SIG-M5 treated with dmso at 0.1 percent for 504 hours (cell line): ENCODE data around the gene GNG4.

ENCODE experiments used
- DNase-seq: peaks from one replicate; lab custom pipeline; 2025; ENCODE audit not compliant: unreplicated experiment; lab: John Stamatoyannopoulos, UW

GNG4 gene

DNA sequence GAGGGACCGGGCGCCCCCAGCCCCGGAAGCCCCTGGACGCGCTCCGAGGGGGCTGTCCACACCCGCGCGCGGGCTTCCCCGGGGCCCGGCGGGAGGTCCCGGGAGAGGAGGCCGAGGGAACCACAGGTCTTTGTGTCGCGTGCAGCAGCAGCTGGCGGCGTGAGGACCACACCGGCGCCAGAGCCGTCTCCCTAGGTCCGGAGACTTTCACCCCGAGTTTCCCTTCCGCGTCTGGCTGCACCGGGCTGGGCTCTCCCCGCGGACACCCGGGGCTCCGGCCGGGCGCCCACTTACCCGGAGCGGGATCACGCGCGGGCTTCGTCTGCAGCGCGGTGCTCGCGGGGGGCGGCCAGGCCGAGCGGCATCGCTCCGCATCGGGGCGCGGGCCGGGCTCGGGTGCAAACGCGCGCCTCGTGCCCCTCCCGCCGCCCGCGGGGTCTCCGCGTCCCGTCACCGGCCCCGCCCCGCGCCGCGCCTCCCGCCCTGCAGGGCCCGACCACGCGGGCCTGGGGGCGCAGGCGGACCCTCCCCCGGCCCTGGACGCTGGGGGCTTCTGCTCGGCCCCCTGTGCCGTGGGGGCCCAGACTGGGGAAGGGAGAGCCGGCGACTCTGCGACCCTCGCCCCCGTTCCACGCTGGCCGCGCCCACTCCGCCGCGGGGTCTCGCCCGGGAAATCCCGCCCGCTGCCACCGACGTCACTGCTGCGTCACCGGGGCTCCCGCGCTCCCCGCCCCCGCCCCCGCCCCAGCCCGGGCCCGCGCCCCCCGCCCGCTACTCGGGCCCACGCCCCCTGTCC, at the start of gene GNG4:
Gene GNG4, minus strand, starts transcription at position 417 of the 796 bp plus-strand sequence. CDS start 65,946 bp downstream, outside the sequence.
- DNase-seq: peak; percentile 40

DNA sequence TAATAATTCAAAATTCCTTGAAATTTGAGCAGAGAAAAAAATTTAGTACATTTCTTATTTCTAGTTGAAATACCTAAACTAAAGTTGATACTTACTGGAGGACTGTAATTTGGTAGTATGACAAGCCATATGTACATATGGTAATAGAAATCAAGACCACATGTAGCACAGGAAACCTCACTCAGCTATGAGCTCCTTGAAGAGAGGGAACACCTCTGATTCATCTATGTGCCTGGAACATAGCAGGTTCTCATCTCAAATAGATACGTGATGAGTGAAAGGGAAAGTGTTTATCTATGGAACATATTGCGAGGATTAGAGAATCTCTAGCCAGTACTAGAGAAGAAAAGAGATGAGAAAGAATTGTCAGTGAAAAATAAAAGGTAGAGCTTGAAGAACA, 47.9 kb upstream of the GNG4 start:
- DNase-seq: no peak

DNA sequence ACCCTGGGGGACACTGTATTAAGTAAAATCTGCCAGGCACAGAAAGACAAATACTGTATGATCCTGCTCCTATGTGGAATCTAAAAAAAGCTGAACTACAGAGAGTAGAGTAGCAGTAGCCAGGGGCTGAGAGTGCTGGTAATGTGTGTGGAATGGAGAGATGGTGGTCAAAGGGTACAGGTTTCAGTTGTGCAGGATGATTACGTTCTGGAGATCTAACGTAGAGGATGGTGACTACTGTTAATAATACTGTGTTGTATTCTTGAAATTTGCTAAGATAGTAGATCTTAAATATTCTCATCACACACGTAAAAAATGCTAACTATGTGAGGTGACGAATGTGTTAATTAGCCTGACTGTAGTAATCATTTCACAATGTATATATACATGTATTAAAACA, 39.8 kb upstream of the GNG4 start:
- no peak for DNase-seq

DNA sequence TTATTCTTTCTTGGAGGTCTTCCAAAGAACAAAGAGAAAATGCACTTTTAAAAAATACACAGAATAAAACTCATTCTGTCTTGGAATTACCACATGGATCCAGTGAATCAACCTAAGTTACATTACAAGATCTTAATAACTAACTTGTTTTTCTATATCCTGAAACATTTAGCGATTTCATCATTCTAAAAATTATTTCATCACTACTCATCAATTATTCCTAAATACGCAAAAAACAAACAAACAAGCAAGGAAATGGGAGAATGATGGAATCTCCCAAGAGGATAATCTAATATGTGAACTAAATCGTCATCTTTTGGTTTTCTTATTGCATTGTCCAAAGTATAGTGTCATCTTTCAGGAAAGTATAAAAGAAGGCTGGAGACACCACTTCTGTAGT, 38.5 kb upstream of the GNG4 start:
- no peak for DNase-seq

DNA sequence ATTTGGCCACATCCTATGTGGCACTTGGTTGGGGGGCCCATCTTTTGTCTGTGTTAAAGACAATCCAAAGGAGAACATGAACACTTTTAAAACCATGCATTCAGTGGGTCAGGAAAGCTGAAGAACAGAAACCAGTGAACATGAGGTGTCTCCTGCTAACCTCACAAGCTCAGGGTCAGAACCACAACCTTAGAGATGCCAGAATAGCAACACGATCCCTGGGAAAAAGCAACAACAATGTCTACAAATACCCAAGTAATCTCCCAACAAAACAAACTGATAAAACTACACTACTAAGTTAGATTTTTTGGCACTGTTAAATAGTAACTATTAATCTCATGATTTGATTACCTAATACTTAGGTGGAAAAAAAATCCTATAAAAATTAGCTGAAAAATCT, 34.1 kb upstream of the GNG4 start:
- DNase-seq: no peak

DNA sequence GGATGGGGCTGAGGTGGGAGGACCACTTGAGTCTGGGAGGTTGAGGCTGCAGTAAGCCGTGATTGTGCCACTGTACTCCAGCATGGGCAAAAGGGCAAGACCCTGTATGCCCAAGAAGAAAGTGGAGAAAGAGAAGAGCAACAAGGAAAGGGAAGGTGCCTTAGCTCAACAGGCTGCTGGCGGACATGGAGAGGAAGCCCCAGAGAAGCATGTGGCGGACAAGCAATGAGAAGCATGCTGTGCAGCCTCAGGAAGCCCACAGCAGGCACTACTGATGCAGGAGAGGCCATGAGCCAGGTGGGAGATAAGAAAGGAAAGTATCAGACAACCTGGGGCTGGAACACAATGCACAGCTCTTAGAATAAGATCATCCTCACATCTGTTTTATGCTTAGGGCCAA, 32.6 kb upstream of the GNG4 start:
- DNase-seq: no peak

DNA sequence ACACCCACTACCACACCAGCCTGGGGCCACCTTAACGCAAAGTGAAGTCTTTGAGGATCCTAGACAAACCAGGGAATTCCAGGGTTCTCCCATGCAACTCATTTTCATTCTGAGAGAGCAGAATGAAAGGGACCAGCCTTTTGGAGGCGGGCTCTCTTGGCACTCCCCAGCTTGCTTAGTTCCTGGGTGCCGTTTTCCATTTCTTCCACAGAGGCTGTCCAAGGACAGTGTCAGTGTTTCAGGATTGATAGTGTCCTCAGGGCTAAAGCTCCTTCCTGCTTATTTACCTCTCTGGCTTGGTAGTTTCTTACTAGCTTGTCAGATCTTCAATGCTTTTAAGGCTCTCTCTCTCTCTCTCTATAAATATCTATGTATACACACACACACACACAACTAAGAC, 30.1 kb upstream of the GNG4 start:
- DNase-seq: no peak

DNA sequence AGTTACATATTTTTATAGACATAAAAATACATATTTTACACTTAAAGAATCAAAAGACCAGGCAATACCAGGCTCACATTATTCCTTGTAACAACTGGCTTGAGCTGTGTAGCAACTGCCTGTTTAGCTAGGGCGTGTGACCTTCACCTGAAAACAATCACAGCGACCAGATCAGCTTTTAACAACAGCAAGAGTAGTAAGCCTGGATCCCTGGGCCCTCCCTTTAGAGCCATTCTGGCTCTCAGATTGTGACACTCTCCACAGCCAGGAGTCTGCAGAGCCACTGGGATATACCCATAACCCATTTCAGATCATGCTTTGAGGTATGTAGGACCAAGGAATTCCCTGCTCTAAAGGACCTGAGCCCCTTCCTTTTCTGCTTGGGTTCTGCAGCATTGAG, 29.4 kb upstream of the GNG4 start:
- DNase-seq: no peak

DNA sequence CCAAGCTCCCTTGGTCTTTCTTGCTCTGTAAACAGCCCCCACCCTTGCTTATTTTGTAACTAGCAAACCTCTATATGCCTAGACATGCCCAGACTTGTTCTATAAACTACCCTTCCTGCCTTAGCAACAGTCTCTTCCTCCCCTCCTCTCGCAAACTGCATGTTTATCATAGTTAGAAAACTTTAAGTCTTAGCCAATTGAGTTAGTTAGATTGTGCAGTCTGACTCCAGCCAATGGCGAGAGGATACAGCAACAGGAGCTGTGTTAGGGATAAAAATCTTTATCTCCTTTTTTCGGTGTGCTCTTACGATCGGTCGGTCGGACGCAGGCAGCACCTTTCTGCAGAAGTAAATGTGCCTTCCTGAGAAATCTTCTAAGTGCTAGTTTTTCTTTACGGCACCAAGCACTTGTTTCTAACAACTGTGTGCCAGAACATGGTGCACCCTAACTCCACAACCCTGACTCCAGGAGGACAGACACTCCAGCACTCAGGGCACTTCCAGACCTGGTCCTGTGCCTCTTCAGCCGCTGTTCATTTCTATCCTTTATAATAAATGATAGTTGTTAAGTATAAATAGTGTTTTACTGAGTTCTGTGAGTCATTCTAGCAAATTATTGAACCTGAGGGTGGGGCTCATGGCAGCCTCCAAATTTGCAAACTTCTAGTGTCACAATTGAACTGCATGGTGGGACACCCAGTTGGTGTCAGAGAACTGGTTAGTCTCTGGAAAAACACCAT, 25.7 kb upstream of the GNG4 start:
- DNase-seq: peak; percentile 67

DNA sequence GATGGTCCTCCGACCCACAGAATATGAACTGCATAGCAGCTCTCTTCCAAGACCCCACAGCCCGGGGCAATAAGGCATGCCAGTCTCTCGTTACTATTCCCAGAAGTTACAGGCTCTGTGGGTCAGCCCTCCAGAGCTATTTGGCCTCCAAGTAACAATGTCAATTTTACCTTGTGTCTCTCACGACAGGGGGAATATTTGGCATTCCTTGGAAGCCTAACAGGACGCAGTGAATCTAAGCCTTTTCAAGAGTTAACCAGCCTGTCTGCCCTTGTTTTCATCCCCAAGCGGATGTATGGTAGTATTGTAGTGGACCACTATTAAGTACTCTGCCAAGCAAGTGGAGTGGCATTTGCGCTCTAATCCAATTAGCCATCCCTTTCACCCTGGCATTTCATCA, 24.4 kb upstream of the GNG4 start:
- no peak for DNase-seq

DNA sequence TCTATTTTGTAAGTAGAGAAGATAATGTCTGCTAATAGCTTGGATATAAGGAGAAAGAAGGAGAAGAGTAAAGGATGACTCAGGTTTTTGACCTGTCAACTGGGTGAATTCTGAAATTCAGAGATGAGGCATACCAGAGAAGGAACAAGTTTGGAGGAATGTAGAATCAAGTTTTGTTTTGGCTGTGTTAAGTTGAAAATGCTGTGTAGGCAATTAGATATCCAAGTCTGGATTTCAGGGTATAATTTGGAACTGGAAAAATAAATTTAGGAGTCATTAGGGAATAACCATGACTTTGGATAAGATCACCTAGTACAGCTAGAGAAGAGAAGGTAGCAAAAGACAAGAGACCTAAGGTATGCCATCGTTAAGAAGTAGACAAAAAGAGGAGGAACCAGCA, 22.4 kb upstream of the GNG4 start:
- no peak for DNase-seq

DNA sequence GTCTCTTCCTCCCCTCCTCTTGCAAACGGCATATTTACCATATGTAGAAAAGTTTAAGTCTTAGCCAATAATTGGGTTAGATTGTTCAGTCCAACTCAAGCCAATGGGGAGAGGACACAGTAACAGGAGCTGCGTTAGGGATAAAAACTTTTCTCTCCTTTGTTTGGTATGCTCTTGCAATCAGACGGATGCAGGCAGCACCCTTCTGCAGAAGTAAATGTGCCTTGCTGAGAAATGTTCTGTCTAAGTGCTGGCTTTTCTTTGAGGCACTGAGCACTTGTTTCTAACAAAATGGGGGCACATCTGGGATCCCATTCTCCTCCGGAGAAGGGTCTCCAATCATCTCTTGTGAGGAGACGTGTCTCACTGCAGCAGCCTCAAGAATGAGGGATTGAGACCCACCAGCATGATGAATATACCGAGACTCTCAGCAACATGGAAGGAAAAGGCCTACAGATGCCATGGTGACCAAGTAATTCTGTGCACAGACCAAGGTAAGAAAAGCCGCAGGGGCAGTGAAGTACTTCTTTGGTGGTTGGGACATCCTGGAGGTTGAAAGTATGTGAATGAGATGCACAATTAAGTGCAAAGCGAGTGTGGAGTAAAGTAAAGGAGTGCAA, 20.7 kb upstream of the GNG4 start:
- DNase-seq: no peak

DNA sequence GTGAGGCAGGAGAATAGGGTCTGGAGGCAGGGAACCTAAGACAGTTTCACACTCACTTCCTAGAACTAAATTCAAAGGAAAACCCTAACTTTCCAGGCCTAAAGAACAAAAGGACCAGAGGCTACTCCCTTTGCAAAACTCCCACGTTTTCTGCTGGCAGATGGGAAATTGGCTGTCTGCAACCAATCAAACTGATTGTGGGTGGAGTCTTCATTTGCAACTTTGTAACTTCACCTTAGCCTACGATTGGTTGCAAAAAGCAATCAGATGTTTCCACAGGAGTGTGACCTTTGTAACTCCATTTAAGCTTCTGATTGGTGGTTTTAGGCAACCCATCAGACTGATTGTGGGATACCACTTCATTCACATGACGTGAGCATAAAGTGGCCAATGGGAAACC, 19.7 kb upstream of the GNG4 start:
- no peak for DNase-seq

DNA sequence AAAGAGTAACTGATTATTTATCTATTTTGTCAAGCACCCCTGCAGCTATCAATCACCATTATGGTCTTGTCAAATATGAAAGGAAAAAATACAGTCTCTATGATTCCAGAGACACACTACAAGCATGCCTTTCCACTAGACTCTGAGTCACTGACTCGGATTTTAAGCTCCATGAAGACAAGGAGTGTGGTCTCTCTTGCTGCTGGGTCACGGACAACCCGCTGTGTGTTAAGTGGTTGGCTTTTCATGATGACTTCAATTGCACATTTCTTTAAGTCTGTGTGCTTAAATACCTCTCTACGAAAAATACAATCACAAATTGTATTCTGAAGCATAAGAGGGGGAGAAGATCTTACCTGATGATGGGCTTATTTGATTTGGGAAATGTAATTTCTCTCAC, 14.0 kb upstream of the GNG4 start:
- no peak for DNase-seq

DNA sequence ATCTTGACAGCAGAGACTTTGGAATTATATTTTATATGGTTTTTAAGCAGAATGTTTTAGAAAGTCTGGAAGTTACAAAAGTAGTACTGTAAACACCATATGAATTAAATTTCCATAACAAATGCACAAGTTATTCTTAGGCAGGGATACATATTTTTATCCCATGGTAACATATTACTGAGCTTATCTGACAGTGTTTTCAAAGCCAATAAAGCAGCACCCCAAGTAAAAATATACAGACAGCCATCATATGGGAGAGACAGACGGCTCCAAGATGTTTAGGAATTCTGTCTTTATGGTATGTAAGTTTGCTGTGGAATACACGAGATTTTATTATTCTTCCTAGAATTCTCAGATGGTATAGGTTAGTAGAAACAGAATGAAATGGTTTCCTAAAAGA, 12.0 kb upstream of the GNG4 start:
- DNase-seq: no peak

DNA sequence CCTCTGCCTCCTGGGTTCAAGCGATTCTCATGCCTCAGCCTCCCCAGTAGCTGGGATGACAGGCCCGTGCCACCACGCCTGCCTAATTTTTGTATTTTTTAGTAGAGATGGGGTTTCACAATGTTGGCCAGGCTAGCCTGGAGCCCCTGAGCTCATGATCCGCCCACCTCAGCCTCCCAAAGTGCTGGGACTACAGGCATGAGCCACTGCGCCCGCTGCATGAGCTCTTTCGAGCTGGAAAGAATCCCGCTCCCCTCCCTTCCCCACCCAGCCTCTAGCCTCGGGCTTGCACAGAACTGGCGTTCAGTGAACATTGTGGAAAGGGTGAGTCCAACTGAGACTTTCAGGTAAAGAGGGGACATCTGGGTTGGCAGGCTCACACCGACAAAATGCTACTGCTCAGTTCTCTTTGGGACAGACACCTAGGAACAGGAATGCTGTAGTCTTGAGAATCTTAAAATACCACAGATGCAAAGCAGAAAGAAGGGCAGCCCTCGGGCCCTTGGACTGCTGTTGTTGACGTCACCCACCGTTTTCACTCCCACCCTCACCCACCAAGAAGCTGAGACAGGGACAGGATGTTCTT, 9.7 kb upstream of the GNG4 start:
- no peak for DNase-seq

DNA sequence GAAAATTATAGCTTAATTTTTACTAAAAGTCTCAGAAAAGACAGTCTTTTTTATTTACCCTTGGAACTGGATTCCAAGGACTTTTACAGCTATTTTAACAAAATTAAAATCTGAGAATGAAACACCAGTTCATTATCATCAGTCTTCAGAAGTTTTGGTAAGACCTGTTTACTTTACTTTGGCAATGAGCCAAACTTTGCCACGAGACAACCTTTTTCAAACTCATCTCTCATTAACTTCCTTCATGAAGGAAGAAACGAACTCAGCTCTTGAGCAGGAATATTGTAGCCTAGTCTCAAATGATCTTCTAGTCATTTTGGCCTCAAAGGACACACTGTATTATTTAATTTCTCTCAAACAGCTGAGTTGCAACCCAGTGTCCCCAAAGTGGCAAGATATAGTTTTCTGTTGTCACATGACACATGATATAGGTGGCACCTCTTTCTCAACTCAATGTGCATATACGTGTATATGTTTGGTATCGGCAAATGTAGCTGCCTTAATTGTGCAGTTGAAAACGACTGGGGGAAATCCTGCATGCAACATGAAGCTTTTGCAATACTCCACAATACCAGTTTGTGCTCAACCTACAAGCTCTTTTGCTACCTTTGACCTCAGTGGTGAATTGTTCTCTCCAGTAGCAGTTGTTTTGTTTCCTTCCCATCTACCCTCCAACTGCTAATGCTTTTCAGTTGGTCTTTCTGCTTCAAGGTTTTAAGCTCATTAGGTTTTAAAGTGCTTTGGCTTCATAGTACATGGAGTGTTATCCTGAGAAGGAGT, 8.4 kb upstream of the GNG4 start:
- peak; percentile 34 for DNase-seq

DNA sequence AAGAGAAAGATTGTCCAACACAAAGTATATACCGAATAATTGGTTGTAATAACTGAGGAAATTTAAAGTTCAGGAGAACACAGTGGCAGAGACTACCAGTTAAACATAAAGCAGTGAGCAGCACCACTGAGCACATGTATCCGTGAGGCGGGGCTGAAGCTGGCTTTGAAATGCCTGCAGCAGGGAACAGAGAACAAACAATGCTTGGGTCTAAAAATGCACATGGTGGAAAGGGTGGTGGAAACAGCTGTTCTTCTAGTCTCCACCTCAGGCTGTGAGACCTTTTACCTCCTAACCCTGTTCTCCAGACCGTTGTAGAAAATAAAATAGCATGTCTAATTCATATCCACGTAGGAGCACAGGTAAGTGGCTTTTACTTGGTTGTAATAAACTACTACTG, 7.7 kb upstream of the GNG4 start:
- no peak for DNase-seq

DNA sequence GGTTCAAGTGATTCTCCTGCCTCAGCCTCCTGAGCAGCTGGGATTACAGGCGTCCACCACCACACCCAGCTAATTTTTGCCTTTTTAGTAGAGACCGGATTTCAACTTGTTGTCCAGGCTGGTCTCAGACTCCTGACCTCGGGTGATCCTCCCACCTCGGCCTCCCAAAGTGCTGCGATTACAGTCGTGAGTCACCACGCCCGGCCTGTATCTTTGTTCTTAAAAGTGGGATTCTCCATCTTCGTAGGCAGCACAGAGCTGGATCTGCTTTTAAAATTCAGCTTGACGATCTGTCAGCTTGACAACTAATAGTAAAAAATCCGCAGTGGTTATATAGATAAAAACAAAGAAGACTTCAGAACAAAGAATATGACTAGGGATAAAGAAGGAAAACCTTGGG, 2.8 kb upstream of the GNG4 start:
- DNase-seq: no peak

DNA sequence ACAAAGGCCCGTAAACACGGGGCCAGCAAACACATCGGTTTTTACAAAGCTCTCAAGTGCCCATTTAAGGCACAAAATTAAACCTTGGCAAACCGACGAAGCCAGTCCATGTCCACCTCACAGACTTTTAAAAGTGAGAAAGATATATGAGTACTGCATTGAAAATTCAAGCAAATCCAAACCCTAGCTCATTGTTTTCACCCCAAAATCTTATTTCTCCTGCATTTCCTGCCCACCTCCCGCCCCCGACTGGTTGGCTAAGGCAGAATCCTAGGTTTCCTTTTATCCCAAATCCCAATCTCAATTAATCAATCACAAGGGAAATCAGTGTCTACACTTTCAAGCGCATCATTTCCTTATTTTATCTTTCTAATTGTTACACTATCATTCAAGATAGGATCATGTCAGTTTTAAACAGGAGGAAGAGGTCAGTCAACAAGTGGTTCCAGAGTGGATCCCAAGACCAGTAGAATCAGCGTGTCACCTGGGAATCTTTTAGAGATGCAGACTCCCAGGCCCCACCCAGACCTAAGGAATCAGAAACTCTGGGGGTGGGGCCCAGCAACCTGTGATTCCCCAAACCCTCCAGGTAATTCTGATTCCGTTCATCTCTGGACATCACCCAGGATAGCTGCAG, 1.7 kb upstream of the GNG4 start:
- no peak for DNase-seq
